OCI-LY3 (cell line): ENCODE results near the gene GALNT3.

Source experiments
- EZH2phosphoT487 ChIP-seq: fragments of 200-600 bp; shearing (Covaris generic); IDR thresholded peaks from 2 replicates; pipeline ENCODE4 v1.6.1; 2018; ENCODE audit warnings: antibody characterized with exemption, mixed run types, low read depth
- TF ChIP-seq, protein P1 (sequence below): fragments of 200-600, 300-600 bp; sonication (generic); IDR thresholded peaks from 2 replicates; pipeline ENCODE4 v1.5.1; 2014; ENCODE audit warnings: antibody characterized with exemption, low read length, low read depth

DNA sequence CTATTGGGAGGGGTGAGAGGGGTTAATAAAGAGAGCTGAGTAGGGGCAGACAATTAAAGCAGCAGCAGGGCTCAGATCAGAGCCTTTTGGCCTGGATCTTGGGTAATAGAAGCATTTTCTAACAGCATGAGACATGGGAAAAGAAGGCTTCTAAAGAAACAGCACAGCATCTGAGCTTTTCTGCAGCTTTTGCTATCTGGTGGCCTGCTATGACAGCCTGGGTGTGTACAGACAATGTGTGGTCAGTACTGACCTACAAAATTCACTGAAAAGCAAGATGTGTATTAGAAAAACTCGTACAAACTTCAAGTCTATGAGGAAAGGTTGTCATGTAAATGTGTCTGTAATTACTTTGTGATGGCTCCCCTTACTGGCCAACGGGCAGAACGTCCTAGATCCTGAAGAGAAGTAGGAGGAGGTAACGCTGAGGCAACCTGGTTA is 95.6 kb downstream of the GALNT3 start:
- TF ChIP-seq, protein P1, sequence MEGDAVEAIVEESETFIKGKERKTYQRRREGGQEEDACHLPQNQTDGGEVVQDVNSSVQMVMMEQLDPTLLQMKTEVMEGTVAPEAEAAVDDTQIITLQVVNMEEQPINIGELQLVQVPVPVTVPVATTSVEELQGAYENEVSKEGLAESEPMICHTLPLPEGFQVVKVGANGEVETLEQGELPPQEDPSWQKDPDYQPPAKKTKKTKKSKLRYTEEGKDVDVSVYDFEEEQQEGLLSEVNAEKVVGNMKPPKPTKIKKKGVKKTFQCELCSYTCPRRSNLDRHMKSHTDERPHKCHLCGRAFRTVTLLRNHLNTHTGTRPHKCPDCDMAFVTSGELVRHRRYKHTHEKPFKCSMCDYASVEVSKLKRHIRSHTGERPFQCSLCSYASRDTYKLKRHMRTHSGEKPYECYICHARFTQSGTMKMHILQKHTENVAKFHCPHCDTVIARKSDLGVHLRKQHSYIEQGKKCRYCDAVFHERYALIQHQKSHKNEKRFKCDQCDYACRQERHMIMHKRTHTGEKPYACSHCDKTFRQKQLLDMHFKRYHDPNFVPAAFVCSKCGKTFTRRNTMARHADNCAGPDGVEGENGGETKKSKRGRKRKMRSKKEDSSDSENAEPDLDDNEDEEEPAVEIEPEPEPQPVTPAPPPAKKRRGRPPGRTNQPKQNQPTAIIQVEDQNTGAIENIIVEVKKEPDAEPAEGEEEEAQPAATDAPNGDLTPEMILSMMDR: peak; percentile 66
- no peak for TF ChIP-seq EZH2phosphoT487
